HEK293T (cell line): ENCODE data around the gene TLE2.

Experiments used
- CTCF ChIA-PET: fragments of 350-600 bp; formaldehyde crosslinking; extraction: SDS; loops from one replicate; lab custom pipeline; 2021; ENCODE audit warnings: antibody characterized with exemption, inconsistent platforms; lab: Yijun Ruan, JAX
- POLR2A ChIA-PET: fragments of 350-600 bp; formaldehyde crosslinking; extraction: SDS; loops from one replicate; lab custom pipeline; 2020; ENCODE audit warnings: antibody characterized with exemption, inconsistent platforms; lab: Yijun Ruan, JAX
- DNase-seq: peaks from one replicate; pipeline ENCODE4 v3.0.0; 2012; ENCODE audit warnings: mixed read lengths; ENCODE audit errors: extremely low spot score
- ARNT ChIP-seq: fragments of 450-650 bp; IDR thresholded peaks from 2 replicates; pipeline ENCODE4 v1.6.1; 2017; ENCODE audit warnings: mild to moderate bottlenecking
- BHLHE40 ChIP-seq: fragments of 450-650 bp; IDR thresholded peaks from 2 replicates; pipeline ENCODE4 v1.6.1; 2016; ENCODE audit warnings: mild to moderate bottlenecking, moderate library complexity, borderline replicate concordance
- CTBP1 ChIP-seq: fragments of 450-650 bp; IDR thresholded peaks from 2 replicates; pipeline ENCODE4 v1.6.1; 2016; ENCODE audit warnings: borderline replicate concordance
- ELF4 ChIP-seq: fragments of 450-650 bp; IDR thresholded peaks from 2 replicates; pipeline ENCODE4 v1.6.1; 2017; ENCODE audit warnings: antibody characterized with exemption
- FOXA1 ChIP-seq: fragments of 450-650 bp; IDR thresholded peaks from 2 replicates; pipeline ENCODE4 v1.6.1; 2016; ENCODE audit warnings: mild to moderate bottlenecking
- FOXK2 ChIP-seq: fragments of 450-650 bp; IDR thresholded peaks from 2 replicates; pipeline ENCODE4 v1.6.1; 2016; ENCODE audit warnings: mild to moderate bottlenecking
- FOXM1 ChIP-seq: fragments of 450-650 bp; IDR thresholded peaks from 2 replicates; pipeline ENCODE4 v1.6.1; 2017; ENCODE audit warnings: mild to moderate bottlenecking, borderline replicate concordance
- HDGF ChIP-seq: fragments of 450-650 bp; IDR thresholded peaks from 2 replicates; pipeline ENCODE4 v1.6.1; 2017; ENCODE audit warnings: antibody characterized with exemption, borderline replicate concordance
- L3MBTL2 ChIP-seq: fragments of 450-650 bp; conservative IDR thresholded peaks from 2 replicates; pipeline ENCODE4 v1.6.1; 2016; ENCODE audit warnings: mild to moderate bottlenecking
- LEF1 ChIP-seq: fragments of 450-650 bp; IDR thresholded peaks from 2 replicates; pipeline ENCODE4 v1.6.1; 2017; ENCODE audit warnings: mild to moderate bottlenecking, borderline replicate concordance
- NFRKB ChIP-seq: fragments of 450-650 bp; IDR thresholded peaks from 2 replicates; pipeline ENCODE4 v1.6.1; 2016; ENCODE audit warnings: mild to moderate bottlenecking, moderate library complexity
- SP1 ChIP-seq: fragments of 450-650 bp; IDR thresholded peaks from 2 replicates; pipeline ENCODE4 v1.6.1; 2017
- SUZ12 ChIP-seq: fragments of 450-650 bp; IDR thresholded peaks from 2 replicates; pipeline ENCODE4 v1.6.1; 2016; ENCODE audit warnings: mild to moderate bottlenecking
- TARDBP ChIP-seq: fragments of 450-650 bp; IDR thresholded peaks from 2 replicates; pipeline ENCODE4 v1.6.1; 2016
- ZNF384 ChIP-seq: fragments of 450-650 bp; IDR thresholded peaks from 2 replicates; pipeline ENCODE4 v1.6.1; 2016
- TF ChIP-seq, protein P1 (sequence below): fragments of 450-650 bp; IDR thresholded peaks from 2 replicates; pipeline ENCODE4 v1.6.1; 2016

TLE2 gene

DNA sequence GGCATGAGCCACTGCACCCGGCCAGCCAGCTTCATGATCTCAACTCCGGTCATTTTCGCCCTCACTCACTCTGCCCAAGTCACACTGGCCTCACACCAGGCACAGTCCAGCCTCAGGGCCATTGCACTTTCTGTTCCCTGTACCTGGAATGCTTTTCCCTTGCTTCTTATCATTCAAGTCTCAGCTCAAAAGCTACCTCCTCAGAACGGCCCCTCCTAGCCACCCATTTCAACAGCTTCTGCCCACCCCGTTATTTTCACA lies 2.5 kb upstream of the TLE2 start:
- CTCF ChIA-PET: interaction anchor here (0.8 kb wide), 1 partner anchor 180 kb away, joined by 3 read pairs; no protein-coding TSS in a partner anchor
- POLR2A ChIA-PET: no interaction called here
- TF ChIP-seq ELF4 (no peak), TARDBP (no peak), FOXM1 (no peak), SUZ12 (no peak), CTBP1 (no peak), L3MBTL2 (no peak), BHLHE40 (no peak), SP1 (no peak), LEF1 (no peak)
- no peak for DNase-seq

GRCh38 chr19:3028305-3029064 lies 595 bp downstream of the TLE2 start:
- POLR2A ChIA-PET: no interaction called here
- CTCF ChIA-PET: no interaction called here
- no peak for DNase-seq
- TF ChIP-seq HDGF (no peak), LEF1 (no peak), NFRKB (no peak), TARDBP (no peak), SUZ12 (no peak), ARNT (no peak), BHLHE40 (no peak)

GRCh38 chr19:3027981-3028304 lies 1.1 kb downstream of the TLE2 start:
- ChIA-PET CTCF (no interaction called here), POLR2A (no interaction called here)
- no peak for DNase-seq
- no peak for TF ChIP-seq CTBP1
- TF ChIP-seq FOXM1: no peak
- no peak for TF ChIP-seq SUZ12
- no peak for TF ChIP-seq FOXA1
- TF ChIP-seq TARDBP: no peak

GRCh38 chr19:3027292-3027691 lies 1.8 kb downstream of the TLE2 start:
- ChIA-PET CTCF (no interaction called here), POLR2A (interaction anchor here (1.2 kb wide), 1 partner anchor 9 kb away, joined by 5 read pairs; no protein-coding TSS in a partner anchor)
- TF ChIP-seq CTBP1 (no peak), HDGF (no peak), SUZ12 (no peak), ARNT (no peak), BHLHE40 (no peak), TARDBP (no peak), FOXM1 (no peak), FOXK2 (no peak), NFRKB (no peak), ZNF384 (no peak), L3MBTL2 (no peak), FOXA1 (no peak), ELF4 (no peak), SP1 (no peak), LEF1 (no peak)
- TF ChIP-seq, protein P1, sequence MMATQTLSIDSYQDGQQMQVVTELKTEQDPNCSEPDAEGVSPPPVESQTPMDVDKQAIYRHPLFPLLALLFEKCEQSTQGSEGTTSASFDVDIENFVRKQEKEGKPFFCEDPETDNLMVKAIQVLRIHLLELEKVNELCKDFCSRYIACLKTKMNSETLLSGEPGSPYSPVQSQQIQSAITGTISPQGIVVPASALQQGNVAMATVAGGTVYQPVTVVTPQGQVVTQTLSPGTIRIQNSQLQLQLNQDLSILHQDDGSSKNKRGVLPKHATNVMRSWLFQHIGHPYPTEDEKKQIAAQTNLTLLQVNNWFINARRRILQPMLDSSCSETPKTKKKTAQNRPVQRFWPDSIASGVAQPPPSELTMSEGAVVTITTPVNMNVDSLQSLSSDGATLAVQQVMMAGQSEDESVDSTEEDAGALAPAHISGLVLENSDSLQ: no peak
- no peak for DNase-seq

DNA sequence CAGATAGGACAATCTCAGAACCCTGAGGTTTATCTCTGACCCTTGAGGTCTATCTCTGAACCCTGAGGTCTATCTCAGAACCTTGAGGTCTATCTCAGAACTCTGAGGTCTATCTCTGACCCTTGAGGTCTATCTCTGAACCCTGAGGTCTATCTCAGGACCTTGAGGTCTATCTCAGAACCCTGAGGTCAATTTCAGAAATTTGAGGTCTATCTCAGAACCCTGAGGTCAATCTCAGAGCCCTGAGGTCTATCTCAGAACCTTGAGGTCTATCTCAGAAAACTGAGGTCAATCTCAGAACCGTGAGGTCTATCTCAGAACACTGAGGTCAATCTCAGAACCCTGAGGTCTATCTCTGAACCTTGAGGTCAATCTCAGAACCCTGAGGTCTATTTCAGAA lies 2.3 kb downstream of the TLE2 start:
- POLR2A ChIA-PET: interaction anchor here (1.2 kb wide), 1 partner anchor 10 kb away, joined by 5 read pairs; no protein-coding TSS in a partner anchor
- TF ChIP-seq TARDBP: no peak
- no peak for TF ChIP-seq ELF4
- TF ChIP-seq CTBP1: no peak
- no peak for TF ChIP-seq L3MBTL2
- TF ChIP-seq, protein P1: no peak
- TF ChIP-seq NFRKB: no peak
- TF ChIP-seq ARNT: no peak
- TF ChIP-seq ZNF384: no peak
- no peak for TF ChIP-seq FOXM1
- no peak for TF ChIP-seq FOXA1
- no peak for TF ChIP-seq SP1
- CTCF ChIA-PET: no interaction called here

DNA sequence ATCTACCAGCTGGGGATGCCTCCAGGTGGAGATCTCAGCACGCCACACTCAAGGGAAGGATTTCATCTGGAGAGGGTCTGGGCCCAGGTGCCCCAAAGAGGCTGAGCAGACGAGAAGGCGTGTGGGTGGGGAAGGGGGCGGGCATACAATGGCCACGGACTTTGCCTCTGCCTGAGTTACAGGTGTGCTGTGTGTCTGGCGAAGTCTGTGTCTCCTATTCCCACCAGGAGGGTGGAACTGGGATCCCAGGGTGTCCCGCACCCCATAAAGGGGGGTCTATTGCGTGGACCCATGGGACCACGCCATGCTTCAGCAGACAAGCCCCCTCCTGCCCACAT lies 3.6 kb downstream of the TLE2 start:
- TF ChIP-seq L3MBTL2: no peak
- no peak for TF ChIP-seq TARDBP
- TF ChIP-seq FOXM1: no peak
- TF ChIP-seq CTBP1: no peak
- no peak for TF ChIP-seq ARNT
- no peak for TF ChIP-seq LEF1
- no peak for TF ChIP-seq FOXK2
- no peak for TF ChIP-seq SP1
- TF ChIP-seq HDGF: no peak
- TF ChIP-seq BHLHE40: no peak
- no peak for DNase-seq
- POLR2A ChIA-PET: interaction anchor here (1.7 kb wide), 1 partner anchor 10 kb away, joined by 7 read pairs; no protein-coding TSS in a partner anchor
- CTCF ChIA-PET: no interaction called here

More for the DNA sequence above, 2.3 kb downstream of the TLE2 start:
- no peak for DNase-seq

GRCh38 chr19:3024870-3025548 lies 4.1 kb downstream of the TLE2 start:
- no peak for TF ChIP-seq SUZ12
- no peak for TF ChIP-seq FOXM1
- TF ChIP-seq SP1: no peak
- no peak for TF ChIP-seq FOXK2
- TF ChIP-seq TARDBP: no peak
- TF ChIP-seq ZNF384: no peak
- no peak for TF ChIP-seq NFRKB
- TF ChIP-seq, protein P1: no peak
- TF ChIP-seq HDGF: no peak
- no peak for TF ChIP-seq L3MBTL2
- TF ChIP-seq ELF4: no peak
- no peak for TF ChIP-seq BHLHE40
- no peak for TF ChIP-seq CTBP1
- TF ChIP-seq FOXA1: no peak
- no peak for TF ChIP-seq ARNT
- no peak for TF ChIP-seq LEF1
- POLR2A ChIA-PET: interaction anchor here (1.7 kb wide), 1 partner anchor 11 kb away, joined by 7 read pairs; no protein-coding TSS in a partner anchor
- CTCF ChIA-PET: no interaction called here
- DNase-seq: no peak
